ENCODE measurements around the gene MAB21L3. TPM values are rescaled to one million over a fixed set of nuclear protein-coding genes. Genes with fewer than 3 reads are reported as not detected.
A peak's percentile ranks its signal among the peaks of the same experiment; 100 is the strongest.

MAB21L3 gene
- total RNA-seq, 2 donors from 2014 or later: 0.14 TPM; not detected in 1

- Mint-ChIP-seq H3K27ac (no peak overlapping the region), H3K27me3 (ENCODE audit: low read depth) (no peaks in the 10 kb centered on the region), H3K4me1 (ENCODE audit: low read depth) (peaks cover 20% of the 10 kb centered on the region), H3K9me3 (no peaks in the 10 kb centered on the region), H3K36me3 (ENCODE audit: insufficient read depth in 2 of 2) (no peaks in the 10 kb centered on the region), H3K4me3 (no peak overlapping the region)
- DNase-seq (no peak), ATAC-seq (replicated peaks in 1 of 2) (no peak)
Measured at GRCh38 chr1:116166011-116166571, 54.9 kb downstream of the MAB21L3 start.

DNA sequence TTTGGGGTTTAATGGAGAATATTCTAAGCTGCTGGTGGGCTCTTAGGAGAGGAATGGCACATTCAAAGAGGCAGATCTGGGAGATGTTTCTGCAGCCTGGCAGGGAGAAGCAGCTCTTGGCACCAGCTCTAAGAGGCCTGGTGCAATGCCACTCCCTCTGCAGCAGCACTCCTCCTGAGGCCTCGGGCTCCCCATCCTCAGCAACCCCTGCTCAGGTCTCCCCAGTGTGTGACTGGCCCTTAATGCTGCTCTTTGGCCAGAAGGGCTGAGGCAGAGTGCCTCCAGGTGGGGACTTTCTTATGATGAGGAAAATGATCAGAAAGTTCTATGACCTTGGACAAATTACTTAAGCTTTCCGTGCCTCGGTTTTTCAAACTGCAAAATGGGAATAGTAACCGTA lies 55.5 kb downstream of the MAB21L3 start:
- Mint-ChIP-seq H3K4me1 (ENCODE audit: low read depth) (peaks cover 20% of the 10 kb centered on the region), H3K36me3 (ENCODE audit: insufficient read depth in 2 of 2) (no peaks in the 10 kb centered on the region), H3K4me3 (no peak overlapping the region), H3K9me3 (no peaks in the 10 kb centered on the region), H3K27me3 (ENCODE audit: low read depth) (no peaks in the 10 kb centered on the region), H3K27ac (no peak overlapping the region)
- no peak for DNase-seq
- no peak for ATAC-seq (replicated peaks in 1 of 2)

GRCh38 chr1:116167625-116168276 lies 56.6 kb downstream of the MAB21L3 start:
- Mint-ChIP-seq H3K27me3 (ENCODE audit: low read depth) (no peaks in the 10 kb centered on the region), H3K4me1 (ENCODE audit: low read depth) (peaks cover 20% of the 10 kb centered on the region), H3K27ac (no peak overlapping the region), H3K36me3 (ENCODE audit: insufficient read depth in 2 of 2) (no peaks in the 10 kb centered on the region), H3K9me3 (no peaks in the 10 kb centered on the region), H3K4me3 (peak overlapping the region; percentile 77 to 86)
- no peak for DNase-seq
- peak in 1 of 2 donors; percentile 36 for ATAC-seq (replicated peaks in 1 of 2)

GRCh38 chr1:116168277-116169032 lies 57.3 kb downstream of the MAB21L3 start:
- peak; percentile 87 to 91 for DNase-seq
- no peaks in the 10 kb centered on the region for H3K9me3 Mint-ChIP-seq
- peak overlapping the region; percentile 77 to 86 for H3K4me3 Mint-ChIP-seq
- no peaks in the 10 kb centered on the region for H3K27me3 Mint-ChIP-seq (ENCODE audit: low read depth)
- H3K27ac Mint-ChIP-seq: peak overlapping the region; percentile 21
- H3K36me3 Mint-ChIP-seq (ENCODE audit: insufficient read depth in 2 of 2): no peaks in the 10 kb centered on the region
- ATAC-seq (replicated peaks in 1 of 2): peak; percentile 98 to 99
- H3K4me1 Mint-ChIP-seq (ENCODE audit: low read depth): peaks cover 20% of the 10 kb centered on the region

- DNase-seq (no peak), ATAC-seq (replicated peaks in 1 of 2) (no peak)
- H3K36me3 Mint-ChIP-seq (ENCODE audit: insufficient read depth in 2 of 2): no peaks in the 10 kb centered on the region
- H3K9me3 Mint-ChIP-seq: no peaks in the 10 kb centered on the region
- no peak overlapping the region for H3K27ac Mint-ChIP-seq
- peaks cover 20% of the 10 kb centered on the region for H3K4me1 Mint-ChIP-seq (ENCODE audit: low read depth)
- H3K4me3 Mint-ChIP-seq: no peak overlapping the region
- no peaks in the 10 kb centered on the region for H3K27me3 Mint-ChIP-seq (ENCODE audit: low read depth)
Measured at GRCh38 chr1:116169898-116170297, 58.7 kb downstream of the MAB21L3 start.

DNA sequence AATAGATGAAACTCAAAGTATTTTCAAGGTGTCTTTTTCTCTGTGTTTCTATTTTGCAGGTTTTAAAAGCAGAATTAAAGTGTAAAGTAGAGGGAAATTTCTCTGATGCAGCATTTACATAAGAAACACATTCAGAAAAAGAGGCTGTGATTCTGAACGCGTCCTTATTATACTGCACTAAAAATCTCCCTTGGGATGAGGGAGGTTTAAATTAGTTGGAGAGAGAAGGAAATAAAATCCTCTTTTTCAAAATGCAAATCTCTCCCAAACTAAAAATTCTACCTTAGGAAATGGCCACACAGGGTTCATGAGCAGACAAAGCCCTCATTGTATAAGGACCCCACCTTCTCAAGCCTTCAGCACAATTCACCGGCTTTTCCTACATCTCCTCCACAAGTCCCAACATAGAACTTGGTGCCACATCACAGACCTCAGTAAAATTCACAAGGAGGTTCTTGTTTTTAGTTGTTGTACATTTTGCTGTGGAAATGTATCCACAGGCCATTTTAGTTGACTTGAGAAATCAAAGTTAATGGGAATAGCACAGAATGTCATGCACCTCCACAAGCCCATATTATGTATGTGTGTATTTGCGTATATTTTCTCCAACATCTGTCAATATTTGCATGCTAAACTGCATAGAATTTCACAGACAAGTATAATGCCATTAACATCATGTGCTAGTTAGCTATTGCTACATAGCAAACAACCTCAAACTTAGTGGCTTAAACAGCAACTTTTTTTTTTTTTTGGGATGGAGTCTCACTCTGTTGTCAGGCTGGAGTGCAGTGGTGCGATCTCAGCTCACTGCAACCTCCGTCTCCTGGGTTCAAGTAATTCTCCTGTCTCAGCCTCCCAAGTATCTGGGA lies 59.8 kb downstream of the MAB21L3 start:
- no peaks in the 10 kb centered on the region for H3K27me3 Mint-ChIP-seq (ENCODE audit: low read depth)
- peaks cover 20% of the 10 kb centered on the region for H3K4me1 Mint-ChIP-seq (ENCODE audit: low read depth)
- H3K36me3 Mint-ChIP-seq (ENCODE audit: insufficient read depth in 2 of 2): no peaks in the 10 kb centered on the region
- ATAC-seq (replicated peaks in 1 of 2) (no peak), DNase-seq (no peak)
- H3K9me3 Mint-ChIP-seq: no peaks in the 10 kb centered on the region
- H3K4me3 Mint-ChIP-seq: no peak overlapping the region
- no peak overlapping the region for H3K27ac Mint-ChIP-seq

DNA sequence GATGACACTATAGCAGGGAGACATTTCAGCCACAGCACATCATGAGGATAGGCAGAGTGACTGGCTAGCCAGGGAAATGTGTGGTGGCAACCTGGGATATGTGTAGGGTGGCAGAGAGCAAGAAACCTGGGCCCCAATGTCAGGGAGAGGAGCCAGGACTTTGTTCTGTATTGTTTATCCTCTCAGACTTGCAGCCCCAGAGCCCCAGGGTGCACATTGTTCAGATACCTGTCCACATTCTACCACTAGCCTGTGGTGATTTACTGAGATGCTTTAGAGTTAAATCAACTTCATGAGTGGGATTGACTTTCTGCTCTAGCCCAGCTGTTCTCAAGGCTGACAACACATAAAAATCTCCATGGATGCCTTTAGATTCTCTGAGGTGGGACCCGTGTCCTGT lies 61.5 kb downstream of the MAB21L3 start:
- Mint-ChIP-seq H3K36me3 (ENCODE audit: insufficient read depth in 2 of 2) (no peaks in the 10 kb centered on the region), H3K27ac (no peak overlapping the region), H3K4me1 (ENCODE audit: low read depth) (peaks cover 15% of the 10 kb centered on the region), H3K9me3 (no peaks in the 10 kb centered on the region), H3K4me3 (no peak overlapping the region), H3K27me3 (ENCODE audit: low read depth) (no peaks in the 10 kb centered on the region)
- ATAC-seq (replicated peaks in 1 of 2) (no peak), DNase-seq (no peak)

DNA sequence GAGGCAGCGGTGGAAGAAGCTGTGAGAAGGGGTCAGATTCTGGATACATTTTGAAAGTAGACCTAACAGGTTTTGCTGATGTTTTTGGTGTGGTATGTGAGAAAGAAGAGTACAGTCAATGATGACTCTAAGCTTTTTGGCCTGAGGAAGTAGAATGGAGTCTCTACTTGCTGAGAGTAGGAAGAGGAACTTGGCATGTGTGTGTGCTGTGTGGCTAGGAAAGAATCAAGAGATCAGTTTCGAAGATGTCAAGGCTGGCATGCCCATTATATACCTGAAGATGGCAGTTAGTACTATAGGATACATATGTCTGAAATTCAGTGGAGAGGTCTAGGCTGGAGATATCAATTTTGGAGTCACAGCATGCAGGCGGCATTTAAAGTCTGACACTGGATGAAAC lies 64.4 kb downstream of the MAB21L3 start:
- Mint-ChIP-seq H3K27ac (no peak overlapping the region), H3K27me3 (ENCODE audit: low read depth) (peaks cover 7% of the 10 kb centered on the region), H3K4me1 (ENCODE audit: low read depth) (no peaks in the 10 kb centered on the region), H3K4me3 (no peak overlapping the region), H3K9me3 (no peaks in the 10 kb centered on the region), H3K36me3 (ENCODE audit: insufficient read depth in 2 of 2) (no peaks in the 10 kb centered on the region)
- ATAC-seq (replicated peaks in 1 of 2) (no peak), DNase-seq (no peak)

DNA sequence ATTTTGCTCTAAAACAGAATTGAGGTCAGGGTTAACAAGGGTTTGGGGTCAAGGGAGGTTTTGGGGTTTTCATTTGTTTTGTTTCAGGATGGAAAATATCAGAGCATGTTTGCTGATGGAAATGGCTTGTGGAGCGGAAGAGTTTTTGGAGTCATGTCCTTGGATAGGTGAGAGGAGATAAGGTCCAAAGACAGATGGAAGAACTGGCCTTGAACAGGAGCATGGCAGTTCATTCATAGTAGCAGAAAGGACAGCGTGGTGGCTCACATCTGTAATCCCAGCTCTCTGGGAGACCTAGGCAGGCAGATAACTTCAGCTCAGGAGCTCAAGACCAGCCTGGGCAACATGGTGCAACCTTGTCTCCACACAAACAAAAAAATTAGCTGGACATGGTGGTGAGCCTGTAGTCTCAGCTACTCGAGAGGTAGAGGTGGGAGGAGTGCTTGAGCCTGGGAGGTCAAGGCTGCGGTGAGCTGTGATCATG lies 65.1 kb downstream of the MAB21L3 start:
- H3K4me3 Mint-ChIP-seq: no peak overlapping the region
- DNase-seq (no peak), ATAC-seq (replicated peaks in 1 of 2) (no peak)
- no peaks in the 10 kb centered on the region for H3K36me3 Mint-ChIP-seq (ENCODE audit: insufficient read depth in 2 of 2)
- H3K9me3 Mint-ChIP-seq: no peaks in the 10 kb centered on the region
- peaks cover 7% of the 10 kb centered on the region for H3K27me3 Mint-ChIP-seq (ENCODE audit: low read depth)
- no peak overlapping the region for H3K27ac Mint-ChIP-seq
- H3K4me1 Mint-ChIP-seq (ENCODE audit: low read depth): no peaks in the 10 kb centered on the region

- no peaks in the 10 kb centered on the region for H3K36me3 Mint-ChIP-seq (ENCODE audit: insufficient read depth in 2 of 2)
- no peak for ATAC-seq (replicated peaks in 1 of 2)
- H3K27me3 Mint-ChIP-seq (ENCODE audit: low read depth): peaks cover 7% of the 10 kb centered on the region
- H3K4me1 Mint-ChIP-seq (ENCODE audit: low read depth): no peaks in the 10 kb centered on the region
- no peaks in the 10 kb centered on the region for H3K9me3 Mint-ChIP-seq
- H3K4me3 Mint-ChIP-seq: no peak overlapping the region
- no peak for DNase-seq
- H3K27ac Mint-ChIP-seq: no peak overlapping the region
Measured at GRCh38 chr1:116177861-116178260, 66.7 kb downstream of the MAB21L3 start.

GRCh38 chr1:116178837-116179236 lies 67.6 kb downstream of the MAB21L3 start:
- Mint-ChIP-seq H3K4me3 (no peak overlapping the region), H3K4me1 (ENCODE audit: low read depth) (no peaks in the 10 kb centered on the region), H3K9me3 (no peaks in the 10 kb centered on the region), H3K27me3 (ENCODE audit: low read depth) (peaks cover 17% of the 10 kb centered on the region), H3K27ac (no peak overlapping the region), H3K36me3 (ENCODE audit: insufficient read depth in 2 of 2) (no peaks in the 10 kb centered on the region)
- ATAC-seq (replicated peaks in 1 of 2) (no peak), DNase-seq (no peak)

- no peaks in the 10 kb centered on the region for H3K9me3 Mint-ChIP-seq
- no peak overlapping the region for H3K27ac Mint-ChIP-seq
- no peaks in the 10 kb centered on the region for H3K36me3 Mint-ChIP-seq (ENCODE audit: insufficient read depth in 2 of 2)
- H3K27me3 Mint-ChIP-seq (ENCODE audit: low read depth): peaks cover 19% of the 10 kb centered on the region
- DNase-seq (no peak), ATAC-seq (replicated peaks in 1 of 2) (no peak)
- no peaks in the 10 kb centered on the region for H3K4me1 Mint-ChIP-seq (ENCODE audit: low read depth)
- H3K4me3 Mint-ChIP-seq: no peak overlapping the region
Measured at GRCh38 chr1:116179419-116179818, 68.2 kb downstream of the MAB21L3 start.

GRCh38 chr1:116179964-116180363 lies 68.8 kb downstream of the MAB21L3 start:
- Mint-ChIP-seq H3K9me3 (no peaks in the 10 kb centered on the region), H3K4me3 (no peak overlapping the region), H3K27ac (no peak overlapping the region), H3K4me1 (ENCODE audit: low read depth) (no peaks in the 10 kb centered on the region), H3K27me3 (ENCODE audit: low read depth) (peaks cover 19% of the 10 kb centered on the region), H3K36me3 (ENCODE audit: insufficient read depth in 2 of 2) (no peaks in the 10 kb centered on the region)
- DNase-seq (no peak), ATAC-seq (replicated peaks in 1 of 2) (no peak)
